BE2C (cell line): ENCODE results near the gene CDC34.
"Not testable (repeated sequence)": the region's sequence is repeated elsewhere in the genome, so short reads cannot be mapped to it uniquely, and the experiment has no call there.

ENCODE experiments used
- DNase-seq: peaks from one replicate; pipeline ENCODE4 v3.0.0-alpha.2; 2020
- H3K27me3 ChIP-seq: fragments of 250-450 bp; sonication (Bioruptor Pico); 2 replicates; pipeline ENCODE4 v1.5.1; 2020; ENCODE audit warnings: mild to moderate bottlenecking
- H3K36me3 ChIP-seq: fragments of 250-450 bp; sonication (Bioruptor Pico); 2 replicates; pipeline ENCODE4 v1.5.1; 2020; ENCODE audit warnings: mild to moderate bottlenecking
- H3K4me1 ChIP-seq: fragments of 250-450 bp; sonication (Bioruptor Pico); 2 replicates; pipeline ENCODE4 v1.5.1; 2020
- H3K4me3 ChIP-seq: 2 replicates; pipeline ENCODE4 v1.5.1; 2011; ENCODE audit warnings: low read depth, low read length
- H3K9me3 ChIP-seq: fragments of 250-450 bp; sonication (Bioruptor Pico); 2 replicates; pipeline ENCODE4 v1.5.1; 2020
- TF ChIP-seq, protein P1 (sequence below): IDR thresholded peaks from 2 replicates; pipeline ENCODE4 v1.5.1; 2012; ENCODE audit warnings: mild to moderate bottlenecking, low read depth, low read length

Gene CDC34

DNA sequence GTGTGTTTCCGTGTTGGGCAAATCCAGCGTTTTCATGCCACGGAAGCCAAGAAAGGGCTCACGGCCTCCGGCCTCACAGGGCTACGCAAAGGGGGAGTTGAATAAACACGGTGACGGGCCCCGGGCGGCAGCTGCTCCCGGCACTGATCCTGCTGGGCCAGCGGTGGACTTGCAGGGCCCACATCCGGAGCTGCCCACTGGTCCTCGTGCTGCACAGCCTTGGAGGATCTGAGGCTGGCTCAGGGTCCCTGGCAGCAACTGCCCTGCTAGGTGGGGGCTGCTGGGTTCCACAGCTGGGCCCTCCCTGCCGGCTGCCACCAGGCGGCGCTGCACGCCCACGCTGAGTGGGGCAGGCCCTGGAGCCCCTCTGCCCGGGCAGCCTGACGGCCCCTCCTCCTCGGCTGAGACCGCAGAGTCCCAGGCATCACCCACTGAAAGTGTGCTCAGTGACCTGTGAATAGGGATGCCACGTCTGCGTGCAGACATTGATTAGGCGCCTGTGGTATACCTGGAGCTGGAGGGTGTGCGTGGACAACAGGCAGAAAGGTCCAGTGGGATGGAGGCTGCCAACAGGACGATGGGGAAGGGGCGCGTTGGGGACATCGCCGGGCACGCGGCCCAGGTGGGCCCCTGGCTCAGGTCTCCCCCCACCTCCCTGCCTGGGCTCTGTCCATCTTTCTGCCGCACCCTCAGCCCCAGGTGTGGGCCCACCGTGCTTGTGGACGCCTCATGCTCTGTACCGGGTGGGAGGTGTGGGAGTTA lies 52.9 kb downstream of the CDC34 start:
- peaks cover 33% of the 10 kb centered on the region for H3K36me3 ChIP-seq
- H3K4me1 ChIP-seq = peaks cover 12% of the 10 kb centered on the region
- no peaks in the 10 kb centered on the region for H3K27me3 ChIP-seq
- no peaks in the 10 kb centered on the region for H3K9me3 ChIP-seq
- DNase-seq = peak; percentile 89
- no peak overlapping the region for H3K4me3 ChIP-seq
- TF ChIP-seq, protein P1, sequence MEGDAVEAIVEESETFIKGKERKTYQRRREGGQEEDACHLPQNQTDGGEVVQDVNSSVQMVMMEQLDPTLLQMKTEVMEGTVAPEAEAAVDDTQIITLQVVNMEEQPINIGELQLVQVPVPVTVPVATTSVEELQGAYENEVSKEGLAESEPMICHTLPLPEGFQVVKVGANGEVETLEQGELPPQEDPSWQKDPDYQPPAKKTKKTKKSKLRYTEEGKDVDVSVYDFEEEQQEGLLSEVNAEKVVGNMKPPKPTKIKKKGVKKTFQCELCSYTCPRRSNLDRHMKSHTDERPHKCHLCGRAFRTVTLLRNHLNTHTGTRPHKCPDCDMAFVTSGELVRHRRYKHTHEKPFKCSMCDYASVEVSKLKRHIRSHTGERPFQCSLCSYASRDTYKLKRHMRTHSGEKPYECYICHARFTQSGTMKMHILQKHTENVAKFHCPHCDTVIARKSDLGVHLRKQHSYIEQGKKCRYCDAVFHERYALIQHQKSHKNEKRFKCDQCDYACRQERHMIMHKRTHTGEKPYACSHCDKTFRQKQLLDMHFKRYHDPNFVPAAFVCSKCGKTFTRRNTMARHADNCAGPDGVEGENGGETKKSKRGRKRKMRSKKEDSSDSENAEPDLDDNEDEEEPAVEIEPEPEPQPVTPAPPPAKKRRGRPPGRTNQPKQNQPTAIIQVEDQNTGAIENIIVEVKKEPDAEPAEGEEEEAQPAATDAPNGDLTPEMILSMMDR = peak; percentile 93

DNA sequence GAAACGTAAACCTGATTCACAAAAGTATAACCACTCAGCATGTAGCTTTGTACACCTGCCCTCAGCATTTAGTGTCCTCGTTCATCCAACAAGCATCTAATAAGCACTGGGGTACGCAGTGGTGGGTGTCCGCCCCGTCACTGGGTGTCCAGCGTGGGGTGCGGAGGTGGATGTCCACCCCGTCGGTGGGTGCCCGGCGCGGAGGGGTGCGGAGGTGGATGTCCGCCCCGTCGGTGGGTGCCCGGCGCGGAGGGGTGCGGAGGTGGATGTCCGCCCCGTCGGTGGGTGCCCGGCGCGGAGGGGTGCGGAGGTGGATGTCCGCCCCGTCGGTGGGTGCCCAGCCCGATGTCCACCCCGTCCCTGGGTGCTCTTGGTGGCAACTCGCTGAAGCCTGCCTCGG lies 53.6 kb downstream of the CDC34 start:
- H3K36me3 ChIP-seq = peaks cover 25% of the 10 kb centered on the region
- peaks cover 12% of the 10 kb centered on the region for H3K4me1 ChIP-seq
- DNase-seq, H3K4me3 ChIP-seq, H3K9me3 ChIP-seq, H3K27me3 ChIP-seq: not testable (repeated sequence)

DNA sequence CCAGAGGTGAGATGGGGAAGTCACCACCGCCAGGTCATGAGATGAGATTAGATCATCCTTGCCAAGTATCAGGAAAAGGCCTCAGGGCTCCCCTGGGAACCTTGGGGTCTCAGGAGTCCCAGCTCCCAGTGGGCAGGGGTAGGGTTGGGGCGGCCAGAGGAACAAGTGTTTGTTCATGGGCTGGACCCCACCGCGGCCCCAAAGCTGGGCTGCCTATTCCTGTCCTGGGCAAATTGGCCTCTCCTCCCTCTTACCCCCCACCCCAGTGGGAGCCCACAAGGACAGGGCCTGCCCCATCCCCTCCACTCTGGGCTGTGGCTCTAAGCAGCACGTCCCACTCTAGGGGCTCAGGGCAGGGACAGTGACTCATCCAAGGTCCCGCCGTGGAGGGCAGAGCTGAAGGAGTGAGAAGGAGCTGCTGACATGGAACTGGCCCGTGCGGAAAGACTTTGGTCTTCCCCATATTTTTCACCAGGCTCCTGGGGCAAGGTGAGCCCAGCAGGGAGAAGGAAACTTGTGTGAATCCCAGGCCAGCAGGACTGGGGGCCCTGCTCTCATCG lies 54.1 kb downstream of the CDC34 start:
- TF ChIP-seq, protein P1 = no peak
- no peaks in the 10 kb centered on the region for H3K27me3 ChIP-seq
- H3K36me3 ChIP-seq = peaks cover 22% of the 10 kb centered on the region
- no peak overlapping the region for H3K4me3 ChIP-seq
- no peak for DNase-seq
- H3K4me1 ChIP-seq = peaks cover 12% of the 10 kb centered on the region
- H3K9me3 ChIP-seq = no peaks in the 10 kb centered on the region

DNA sequence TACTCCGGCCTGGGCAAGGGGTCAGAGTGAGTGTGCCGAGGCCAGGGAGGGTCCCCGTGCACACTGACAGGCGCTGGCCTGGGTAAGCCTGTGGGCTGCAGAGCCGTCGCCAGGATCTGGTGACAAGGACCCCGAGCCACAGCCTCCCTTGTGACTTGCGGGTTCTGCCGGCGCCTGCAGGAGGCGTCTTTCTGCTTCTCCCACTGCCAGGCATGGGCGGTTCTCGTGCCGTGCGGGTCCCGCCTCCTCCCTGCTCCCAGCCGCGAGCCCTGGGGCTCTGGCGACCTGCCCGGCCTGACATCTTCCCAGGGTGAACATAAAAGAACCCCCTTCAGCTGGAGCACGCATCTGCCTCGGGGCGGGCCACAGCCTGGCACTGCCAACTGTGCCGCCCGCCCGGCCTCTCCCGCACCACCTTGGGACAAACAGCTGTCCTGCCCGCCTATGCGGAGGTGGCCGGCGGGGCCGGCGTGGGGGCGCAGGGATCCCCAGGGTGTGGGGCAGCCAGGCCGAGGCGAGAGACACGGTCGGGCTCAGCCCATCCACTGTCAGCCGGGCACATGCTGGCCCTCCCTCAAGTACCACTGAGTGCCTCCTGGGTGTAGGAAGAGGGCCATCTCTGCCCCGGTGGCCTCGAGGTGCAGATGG lies 56.7 kb downstream of the CDC34 start:
- Histone ChIP-seq H3K27me3 (no peaks in the 10 kb centered on the region), H3K4me3 (peak overlapping the region; percentile 51)
- TF ChIP-seq, protein P1 = peak; percentile 75

DNA sequence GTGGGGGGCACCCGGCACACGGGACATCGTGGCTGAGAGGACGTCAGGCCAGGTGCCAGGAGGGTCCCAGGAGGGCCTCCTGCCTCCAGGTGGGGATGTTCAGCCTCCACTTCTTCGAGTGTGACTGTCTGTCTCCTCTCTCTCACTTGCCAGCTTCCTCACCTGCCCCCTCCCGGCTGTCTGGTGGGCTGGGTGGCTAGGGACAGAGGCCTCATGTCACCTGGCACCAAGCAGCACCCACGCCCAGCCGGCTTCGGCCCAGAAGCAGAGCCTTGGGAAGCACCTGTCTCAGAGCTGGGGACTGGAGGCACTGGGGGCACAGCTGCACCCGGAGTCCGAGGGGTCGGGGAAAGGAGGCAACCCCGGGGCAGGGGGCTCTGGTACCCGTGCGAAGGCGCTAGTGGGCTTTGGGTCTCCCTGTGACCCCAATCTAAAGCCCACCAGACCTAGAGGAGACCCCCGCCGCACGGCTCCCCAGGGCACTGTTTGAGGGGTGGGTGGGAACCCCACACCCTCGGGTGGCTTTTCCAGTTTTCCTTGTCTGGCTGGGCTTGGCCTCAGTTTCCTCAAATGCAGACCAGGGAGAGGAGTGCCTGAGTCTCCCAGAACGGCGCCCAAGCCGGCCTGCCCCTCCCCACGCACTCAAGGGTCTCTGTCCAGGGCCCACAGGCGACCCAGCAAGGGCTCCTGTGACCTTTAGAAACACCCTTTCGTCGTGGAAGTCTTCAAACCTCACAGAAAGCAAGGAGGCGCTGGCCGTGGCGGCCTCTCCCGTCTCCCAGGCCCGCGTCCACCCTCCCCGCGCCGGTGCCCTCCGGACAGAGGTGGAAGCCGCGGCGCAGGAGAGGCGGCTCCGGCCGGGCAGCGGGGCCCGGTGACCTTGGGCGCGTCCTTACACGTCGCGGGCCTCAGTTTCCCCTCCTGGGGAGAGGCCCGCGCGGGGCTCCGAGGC lies 57.5 kb downstream of the CDC34 start:
- DNase-seq = peak; percentile 46
- H3K27me3 ChIP-seq = no peaks in the 10 kb centered on the region
- H3K4me3 ChIP-seq = peak overlapping the region; percentile 51

More for the DNA sequence above, 56.7 kb downstream of the CDC34 start:
- H3K36me3 ChIP-seq = peaks cover 6% of the 10 kb centered on the region
- peak; percentile 98 for DNase-seq
- H3K4me1 ChIP-seq = peaks cover 12% of the 10 kb centered on the region
- H3K9me3 ChIP-seq = no peaks in the 10 kb centered on the region

More for the DNA sequence above, 57.5 kb downstream of the CDC34 start:
- TF ChIP-seq, protein P1 = 0 out of 2 replicates have a peak, but pooled peaks have one; percentile 7
- no peaks in the 10 kb centered on the region for H3K36me3 ChIP-seq
- H3K9me3 ChIP-seq = no peaks in the 10 kb centered on the region
- peaks cover 12% of the 10 kb centered on the region for H3K4me1 ChIP-seq
